ENCODE results near the gene SLC2A5. TPM values are rescaled to one million over a fixed set of nuclear protein-coding genes. Genes with fewer than 3 reads are reported as not detected.

Gene SLC2A5
- total RNA-seq, 3 donors from 2014 or later = 2.3 to 2.8 (median 2.7) TPM

DNA sequence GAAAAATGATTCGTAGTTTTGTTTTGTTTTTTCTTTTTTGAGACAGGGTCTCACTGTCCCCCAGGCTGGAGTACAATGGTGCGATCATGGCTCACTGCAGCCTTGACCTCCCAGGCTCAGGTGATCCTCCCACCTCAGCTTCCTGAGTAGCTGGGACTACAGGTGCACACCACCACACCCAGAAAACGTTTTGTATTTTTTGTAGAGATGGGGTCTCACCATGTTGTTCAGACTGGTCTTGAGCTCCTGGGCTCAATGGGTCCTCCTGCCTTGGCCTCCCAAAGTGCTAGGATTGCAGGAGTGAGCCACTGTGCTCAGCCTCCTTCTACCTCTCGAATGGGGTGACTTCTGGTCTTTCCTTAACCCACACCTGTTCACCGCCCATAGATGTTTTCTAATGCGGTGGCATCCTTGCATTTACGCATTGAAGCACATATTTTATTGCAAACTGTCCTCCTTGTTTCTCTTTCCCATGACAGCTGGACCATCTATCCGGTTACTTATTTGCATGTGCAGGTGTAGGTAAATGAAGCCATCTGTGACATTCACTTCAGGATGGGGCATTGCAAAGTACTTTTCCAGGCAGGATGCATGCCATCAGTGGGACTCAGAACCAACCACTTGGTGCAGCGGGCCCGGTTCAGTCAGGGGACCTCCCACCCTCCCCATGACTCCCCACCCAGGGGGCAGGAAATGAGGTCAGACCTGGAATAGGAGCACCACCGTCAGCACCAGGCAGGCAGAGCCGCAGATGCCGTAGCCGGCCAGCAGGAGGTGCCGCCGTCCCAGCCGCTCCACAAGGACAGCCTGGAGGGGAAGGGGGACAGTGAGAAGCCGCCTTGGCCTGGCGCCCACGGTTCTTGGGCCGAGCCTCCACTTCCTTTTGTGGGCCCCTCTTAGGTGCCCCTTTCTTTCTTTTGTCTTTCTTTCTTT lies 59.7 kb downstream of the SLC2A5 start:
- no peak for TF ChIP-seq POLR2AphosphoS5 (IDR thresholded peaks at IDR 0.05)
- TF ChIP-seq POLR2A (IDR thresholded peaks at IDR 0.05) = no peak
- TF ChIP-seq CTCF (IDR thresholded peaks at IDR 0.05) = no peak
- Histone ChIP-seq H3K27ac (no peak overlapping the region), H3K36me3 (no peaks in the 10 kb centered on the region), H3K4me1 (no peaks in the 10 kb centered on the region), H3K27me3 (no peaks in the 10 kb centered on the region), H3K9me3 (no peaks in the 10 kb centered on the region), H3K4me3 (no peak overlapping the region)
- no peak for DNase-seq (ENCODE audit: low spot score in 2 of 2)
- intact Hi-C loops (cut with DNase I; ENCODE audit: low total_unique reads) = no loop called here

GRCh38 chr1:9008236-9008635 lies 61.2 kb downstream of the SLC2A5 start:
- DNase-seq (ENCODE audit: low spot score in 2 of 2) = no peak
- H3K36me3 ChIP-seq = no peaks in the 10 kb centered on the region
- H3K4me3 ChIP-seq = no peak overlapping the region
- H3K9me3 ChIP-seq = no peaks in the 10 kb centered on the region
- no peaks in the 10 kb centered on the region for H3K4me1 ChIP-seq
- H3K27me3 ChIP-seq = no peaks in the 10 kb centered on the region
- TF ChIP-seq CTCF (IDR thresholded peaks at IDR 0.05) = no peak
- intact Hi-C loops (cut with DNase I; ENCODE audit: low total_unique reads) = no loop called here
- H3K27ac ChIP-seq = no peak overlapping the region

GRCh38 chr1:9006956-9007615 lies 62.3 kb downstream of the SLC2A5 start:
- Histone ChIP-seq H3K4me3 (no peak overlapping the region), H3K4me1 (no peaks in the 10 kb centered on the region), H3K27me3 (no peaks in the 10 kb centered on the region), H3K9me3 (no peaks in the 10 kb centered on the region), H3K36me3 (no peaks in the 10 kb centered on the region), H3K27ac (no peak overlapping the region)
- intact Hi-C loops (cut with DNase I; ENCODE audit: low total_unique reads) = no loop called here
- DNase-seq (ENCODE audit: low spot score in 2 of 2) = no peak
- TF ChIP-seq CTCF (IDR thresholded peaks at IDR 0.05) (no peak), POLR2A (IDR thresholded peaks at IDR 0.05) (no peak), POLR2AphosphoS5 (IDR thresholded peaks at IDR 0.05) (no peak)

- DNase-seq (ENCODE audit: low spot score in 2 of 2) = no peak
- TF ChIP-seq CTCF (IDR thresholded peaks at IDR 0.05) (no peak), POLR2AphosphoS5 (IDR thresholded peaks at IDR 0.05) (no peak), POLR2A (IDR thresholded peaks at IDR 0.05) (no peak)
- Histone ChIP-seq H3K4me3 (no peak overlapping the region), H3K36me3 (no peaks in the 10 kb centered on the region), H3K9me3 (no peaks in the 10 kb centered on the region), H3K27me3 (no peaks in the 10 kb centered on the region), H3K27ac (no peak overlapping the region), H3K4me1 (no peaks in the 10 kb centered on the region)
- intact Hi-C loops (cut with DNase I; ENCODE audit: low total_unique reads) = no loop called here
These were observed 64.1 kb downstream of the SLC2A5 start for GRCh38 chr1:9005395-9005708.

- intact Hi-C loops (cut with DNase I; ENCODE audit: low total_unique reads) = no loop called here
- TF ChIP-seq POLR2AphosphoS5 (IDR thresholded peaks at IDR 0.05) (no peak), CTCF (IDR thresholded peaks at IDR 0.05) (peak; percentile 51 to 87 (median 55)), POLR2A (IDR thresholded peaks at IDR 0.05) (no peak)
- peak; percentile 41 to 75 for DNase-seq (ENCODE audit: low spot score in 2 of 2)
- no peaks in the 10 kb centered on the region for H3K36me3 ChIP-seq
- no peaks in the 10 kb centered on the region for H3K27me3 ChIP-seq
- no peaks in the 10 kb centered on the region for H3K4me1 ChIP-seq
- no peak overlapping the region for H3K27ac ChIP-seq
- no peaks in the 10 kb centered on the region for H3K9me3 ChIP-seq
- H3K4me3 ChIP-seq = no peak overlapping the region
These were observed 64.6 kb downstream of the SLC2A5 start for GRCh38 chr1:9004700-9005394.
